Measurements from ENCODE around the gene TP53AIP1. TPM values are rescaled to one million over a fixed set of nuclear protein-coding genes. Genes with fewer than 3 reads are reported as not detected.

Gene TP53AIP1
- total RNA-seq, 1 donor from 2014 or later = not detected

- peaks cover 61% of the 10 kb centered on the region for H3K27me3 ChIP-seq
These were observed 34.1 kb downstream of the TP53AIP1 start for GRCh38 chr11:128908391-128909246.

GRCh38 chr11:128907585-128907984 is 35.1 kb downstream of the TP53AIP1 start:
- Histone ChIP-seq H3K4me1 (peaks cover 21% of the 10 kb centered on the region), H2AFZ (replicated peaks) (no peak overlapping the region), H3K4me2 (no peak overlapping the region), H3K4me3 (no peak overlapping the region), H3K27me3 (peaks cover 71% of the 10 kb centered on the region), H3K79me2 (ENCODE audit: low read depth) (no peaks in the 10 kb centered on the region), H3K36me3 (no peaks in the 10 kb centered on the region), H3K27ac (no peak overlapping the region), H3K9ac (no peak overlapping the region), H3K9me3 (ENCODE audit: low read depth) (no peaks in the 10 kb centered on the region), H4K20me1 (ENCODE audit: low read depth) (peaks cover 21% of the 10 kb centered on the region), H3F3A (ENCODE audit: low read depth) (peaks cover 28% of the 10 kb centered on the region)
- Mint-ChIP-seq H3K9me3 (peaks cover 3% of the 10 kb centered on the region), H3K36me3 (no peaks in the 10 kb centered on the region), H3K4me3 (no peak overlapping the region), H3K27me3 (ENCODE audit: insufficient read depth, low read depth) (peaks cover 33% of the 10 kb centered on the region), H3K4me1 (peaks cover 22% of the 10 kb centered on the region), H3K27ac (no peak overlapping the region)
- no peak for DNase-seq (ENCODE audit: low spot score)
- TF ChIP-seq EZH2phosphoT487 (IDR thresholded peaks at IDR 0.05) (peak; percentile 48), EZH2 (IDR thresholded peaks at IDR 0.05) (no peak)

More at GRCh38 chr11:128908391-128909246, 34.1 kb downstream of the TP53AIP1 start:
- Histone ChIP-seq H4K20me1 (ENCODE audit: low read depth) (peaks cover 11% of the 10 kb centered on the region), H3K4me3 (no peak overlapping the region), H3K79me2 (ENCODE audit: low read depth) (no peaks in the 10 kb centered on the region), H3K4me2 (no peak overlapping the region), H3F3A (ENCODE audit: low read depth) (peaks cover 22% of the 10 kb centered on the region), H3K9ac (no peak overlapping the region), H3K4me1 (peaks cover 17% of the 10 kb centered on the region), H2AFZ (replicated peaks) (no peak overlapping the region), H3K27ac (no peak overlapping the region), H3K36me3 (no peaks in the 10 kb centered on the region), H3K9me3 (ENCODE audit: low read depth) (no peaks in the 10 kb centered on the region)
- no peaks in the 10 kb centered on the region for H3K36me3 Mint-ChIP-seq
- H3K27ac Mint-ChIP-seq = no peak overlapping the region
- TF ChIP-seq EZH2phosphoT487 (IDR thresholded peaks at IDR 0.05) = no peak
- no peak overlapping the region for H3K4me3 Mint-ChIP-seq
- H3K9me3 Mint-ChIP-seq = peaks cover 5% of the 10 kb centered on the region
- DNase-seq (ENCODE audit: low spot score) = no peak
- H3K27me3 Mint-ChIP-seq (ENCODE audit: insufficient read depth, low read depth) = peaks cover 23% of the 10 kb centered on the region
- H3K4me1 Mint-ChIP-seq = peaks cover 17% of the 10 kb centered on the region

GRCh38 chr11:128906185-128907050 is 36.3 kb downstream of the TP53AIP1 start:
- Histone ChIP-seq H4K20me1 (ENCODE audit: low read depth) (peaks cover 32% of the 10 kb centered on the region), H3K9ac (no peak overlapping the region), H3K79me2 (ENCODE audit: low read depth) (no peaks in the 10 kb centered on the region), H3K9me3 (ENCODE audit: low read depth) (no peaks in the 10 kb centered on the region), H3K27ac (no peak overlapping the region), H3K4me2 (peak overlapping the region; percentile 86), H3K27me3 (peaks cover 83% of the 10 kb centered on the region), H3K4me1 (peaks cover 29% of the 10 kb centered on the region), H3F3A (ENCODE audit: low read depth) (peaks cover 28% of the 10 kb centered on the region), H2AFZ (replicated peaks) (no peak overlapping the region), H3K36me3 (no peaks in the 10 kb centered on the region), H3K4me3 (peak overlapping the region; percentile 60)
- Mint-ChIP-seq H3K27me3 (ENCODE audit: insufficient read depth, low read depth) (peaks cover 44% of the 10 kb centered on the region), H3K27ac (no peak overlapping the region), H3K9me3 (no peaks in the 10 kb centered on the region), H3K4me1 (peaks cover 30% of the 10 kb centered on the region), H3K4me3 (peak overlapping the region; percentile 81), H3K36me3 (no peaks in the 10 kb centered on the region)
- TF ChIP-seq CTCF (IDR thresholded peaks at IDR 0.05) (no peak), EZH2 (IDR thresholded peaks at IDR 0.05) (no peak), EZH2phosphoT487 (IDR thresholded peaks at IDR 0.05) (no peak)
- no peak for DNase-seq (ENCODE audit: low spot score)
